ENCODE results near the gene DIRAS2. TPM values are rescaled to one million over a fixed set of nuclear protein-coding genes. Genes with fewer than 3 reads are reported as not detected.

The DIRAS2 gene
- polyA plus RNA-seq, 1 experiment, result not detected

DNA sequence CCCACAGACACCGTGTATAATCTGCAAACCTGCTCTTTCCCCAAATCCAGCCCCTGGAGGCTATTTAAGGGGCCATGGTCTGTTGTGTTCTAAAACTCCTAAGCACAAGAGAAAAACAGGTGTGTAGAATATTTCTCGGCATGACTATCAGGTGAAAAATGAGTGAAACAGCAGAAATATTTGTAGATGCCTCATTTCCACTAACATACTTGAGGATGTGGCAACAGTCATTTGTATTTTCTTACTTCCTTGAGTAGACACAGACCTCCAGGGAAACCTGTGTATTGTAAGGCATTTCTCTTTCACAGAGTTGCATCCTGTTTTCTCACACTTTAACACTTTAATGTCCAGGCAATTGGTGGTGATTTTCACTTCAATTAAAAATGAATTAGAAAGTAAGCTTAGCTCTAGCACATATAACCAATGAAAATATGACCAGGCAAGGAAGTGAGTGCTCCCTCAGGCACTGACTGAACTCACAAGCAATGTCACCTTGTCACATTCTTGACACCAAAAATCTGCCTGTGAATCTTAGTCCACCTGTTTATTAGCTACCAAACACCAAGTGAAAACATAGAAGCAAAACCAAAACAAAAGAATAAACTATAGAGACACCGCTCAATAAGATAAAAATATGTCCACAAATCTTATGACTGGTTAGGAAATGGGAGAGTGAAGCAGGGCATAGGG lies 64.4 kb downstream of the DIRAS2 start:
- TF ChIP-seq, protein P1, sequence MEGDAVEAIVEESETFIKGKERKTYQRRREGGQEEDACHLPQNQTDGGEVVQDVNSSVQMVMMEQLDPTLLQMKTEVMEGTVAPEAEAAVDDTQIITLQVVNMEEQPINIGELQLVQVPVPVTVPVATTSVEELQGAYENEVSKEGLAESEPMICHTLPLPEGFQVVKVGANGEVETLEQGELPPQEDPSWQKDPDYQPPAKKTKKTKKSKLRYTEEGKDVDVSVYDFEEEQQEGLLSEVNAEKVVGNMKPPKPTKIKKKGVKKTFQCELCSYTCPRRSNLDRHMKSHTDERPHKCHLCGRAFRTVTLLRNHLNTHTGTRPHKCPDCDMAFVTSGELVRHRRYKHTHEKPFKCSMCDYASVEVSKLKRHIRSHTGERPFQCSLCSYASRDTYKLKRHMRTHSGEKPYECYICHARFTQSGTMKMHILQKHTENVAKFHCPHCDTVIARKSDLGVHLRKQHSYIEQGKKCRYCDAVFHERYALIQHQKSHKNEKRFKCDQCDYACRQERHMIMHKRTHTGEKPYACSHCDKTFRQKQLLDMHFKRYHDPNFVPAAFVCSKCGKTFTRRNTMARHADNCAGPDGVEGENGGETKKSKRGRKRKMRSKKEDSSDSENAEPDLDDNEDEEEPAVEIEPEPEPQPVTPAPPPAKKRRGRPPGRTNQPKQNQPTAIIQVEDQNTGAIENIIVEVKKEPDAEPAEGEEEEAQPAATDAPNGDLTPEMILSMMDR (IDR thresholded peaks at IDR 0.05; ENCODE audit: insufficient read depth, low read depth, low read length), result no peak
- Histone ChIP-seq H3K27me3 (ENCODE audit: control insufficient read depth, insufficient read depth, low read length) (no peaks in the 10 kb centered on the region), H3K36me3 (ENCODE audit: control insufficient read depth, insufficient read depth, low read length) (no peaks in the 10 kb centered on the region), H3K4me3 (ENCODE audit: low read depth, low read length) (no peak overlapping the region)
- ChIA-PET POLR2A (no interaction called here), CTCF (interaction anchor here (0.7 kb wide), 1 partner anchor 129 kb away, joined by 3 read pairs; no protein-coding TSS in a partner anchor)
- no peak for DNase-seq (ENCODE audit: low read depth)

DNA sequence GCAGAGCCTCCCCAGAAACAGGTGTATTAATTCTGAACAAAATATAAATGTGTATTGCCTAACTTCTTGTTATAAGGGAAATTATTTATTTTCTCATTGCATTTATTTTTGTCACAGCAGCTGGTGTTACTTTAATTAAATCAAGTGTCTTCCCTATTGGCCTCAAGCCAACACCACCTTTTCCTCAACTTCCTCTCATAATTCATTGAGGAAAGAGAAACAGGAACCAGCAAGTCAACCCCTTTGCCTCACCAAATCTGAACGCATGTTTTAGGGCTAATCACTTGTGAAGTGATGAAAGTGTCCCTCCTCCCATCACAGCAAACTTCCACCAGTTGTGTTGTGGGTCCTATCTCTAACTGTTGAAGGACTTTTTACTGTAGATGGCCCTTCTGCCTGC lies 73.1 kb downstream of the DIRAS2 start:
- Histone ChIP-seq H3K27me3 (ENCODE audit: control insufficient read depth, insufficient read depth, low read length) (no peaks in the 10 kb centered on the region), H3K4me3 (ENCODE audit: low read depth, low read length) (no peak overlapping the region), H3K36me3 (ENCODE audit: control insufficient read depth, insufficient read depth, low read length) (no peaks in the 10 kb centered on the region)
- POLR2A ChIA-PET, result no interaction called here
- CTCF ChIA-PET, result no interaction called here
- TF ChIP-seq, protein P1 (IDR thresholded peaks at IDR 0.05; ENCODE audit: insufficient read depth, low read depth, low read length), result no peak
- no peak for DNase-seq (ENCODE audit: low read depth)

DNA sequence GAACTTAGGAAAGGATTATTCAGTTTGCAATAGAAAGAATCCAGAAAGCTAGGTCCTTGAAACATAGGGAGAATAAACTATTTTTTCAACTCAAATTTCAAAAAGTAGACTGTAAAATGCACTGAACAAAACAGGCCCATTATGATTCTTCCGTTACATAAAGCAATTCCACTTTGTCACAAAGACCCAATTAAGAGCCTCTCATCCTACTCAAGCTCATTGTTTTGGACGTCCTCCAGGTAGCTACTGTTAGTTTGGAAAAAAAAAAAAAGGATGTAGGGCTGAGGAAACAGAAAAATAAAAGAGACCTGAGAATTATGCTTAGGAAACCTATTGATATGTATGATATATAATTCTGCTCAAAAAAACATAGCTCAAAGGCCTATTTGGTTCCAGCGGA lies 74.0 kb downstream of the DIRAS2 start:
- TF ChIP-seq, protein P1 (IDR thresholded peaks at IDR 0.05; ENCODE audit: insufficient read depth, low read depth, low read length), result no peak
- ChIA-PET POLR2A (no interaction called here), CTCF (no interaction called here)
- no peaks in the 10 kb centered on the region for H3K27me3 ChIP-seq (ENCODE audit: control insufficient read depth, insufficient read depth, low read length)
- H3K4me3 ChIP-seq (ENCODE audit: low read depth, low read length), result no peak overlapping the region
- no peak for DNase-seq (ENCODE audit: low read depth)
- H3K36me3 ChIP-seq (ENCODE audit: control insufficient read depth, insufficient read depth, low read length), result no peaks in the 10 kb centered on the region

DNA sequence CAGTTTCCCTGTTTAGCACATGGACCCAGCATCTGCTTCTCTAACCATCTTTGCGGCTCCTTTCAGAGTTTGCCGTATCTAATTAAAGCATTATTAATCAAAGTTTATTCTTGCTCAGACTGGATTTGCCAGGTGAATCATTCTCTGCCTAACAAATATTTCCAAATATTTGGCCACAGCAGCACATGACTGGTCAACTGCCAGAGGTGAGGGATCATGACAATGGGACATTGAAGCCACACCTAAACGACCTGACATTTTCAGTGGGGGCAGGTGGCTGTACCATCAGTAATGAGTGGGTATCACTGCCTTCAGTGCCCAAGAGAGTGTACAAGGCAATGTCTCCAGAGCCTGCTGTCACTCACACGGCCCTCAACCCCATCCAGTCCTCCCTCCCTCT lies 80.4 kb downstream of the DIRAS2 start:
- POLR2A ChIA-PET, result no interaction called here
- H3K4me3 ChIP-seq (ENCODE audit: low read depth, low read length), result no peak overlapping the region
- CTCF ChIA-PET, result no interaction called here
- DNase-seq (ENCODE audit: low read depth), result no peak
- no peaks in the 10 kb centered on the region for H3K27me3 ChIP-seq (ENCODE audit: control insufficient read depth, insufficient read depth, low read length)
- H3K36me3 ChIP-seq (ENCODE audit: control insufficient read depth, insufficient read depth, low read length), result no peaks in the 10 kb centered on the region
- TF ChIP-seq, protein P1 (IDR thresholded peaks at IDR 0.05; ENCODE audit: insufficient read depth, low read depth, low read length), result no peak

Other genes starting within 250 kb of the DIRAS2 start
- gene SYK, start 159.0 kb upstream of the DIRAS2 start, polyA plus RNA-seq (2011; rRNA removed), result not detected in 2 replicates